Ascending aorta (tissue), 2 donors: ENCODE measurements around the gene API5. TPM values are rescaled to one million over a fixed set of nuclear protein-coding genes. Genes with fewer than 3 reads are reported as not detected.

Source experiments
- DNase-seq, 2 donors: peaks; one replicate each; pipeline ENCODE4 v3.0.0-alpha.2; 2019; ENCODE audit warnings: low spot score in 2 of 2
- H3K27ac ChIP-seq, 2 donors: fragments of 200-600 bp; sonication (generic); one replicate each; pipeline ENCODE4 v1.5.1; 2016 to 2017; ENCODE audit warnings: mild to moderate bottlenecking in 1 of 2
- H3K27me3 ChIP-seq: fragments of 200-600 bp; sonication (generic); one replicate; pipeline ENCODE4 v1.5.1; 2017
- H3K36me3 ChIP-seq, 2 donors: fragments of 200-600 bp; sonication (generic); one replicate each; pipeline ENCODE4 v1.5.1; 2016
- H3K4me1 ChIP-seq, 2 donors: fragments of 200-600 bp; sonication (generic); one replicate each; pipeline ENCODE4 v1.5.1; 2016 to 2017; ENCODE audit warnings: mild to moderate bottlenecking in 1 of 2
- H3K4me3 ChIP-seq, 2 donors: fragments of 200-600 bp; sonication (generic); one replicate each; pipeline ENCODE4 v1.5.1; 2016 to 2017; ENCODE audit warnings: mild to moderate bottlenecking in 1 of 2
- H3K9me3 ChIP-seq, 2 donors: fragments of 200-600 bp; sonication (generic); one replicate each; pipeline ENCODE4 v1.5.1; 2016
- intact Hi-C: fragments of 100-400 bp; cut with DNase I; formaldehyde crosslinking; loops from one replicate; pipeline ENCODE4 v1.15.1; 2023
- total RNA-seq: library from RNA; depleted of rRNA; stranded (reverse); fragments of >200 nt; gene quantifications from one replicate; pipeline ENCODE4 v1.1.0, GENCODE V29; 2016
- TF ChIP-seq, protein P1 (sequence below), 3 experiments: fragments of 200-600 bp in 2 of 3; fragments of 450-650 bp in 1 of 3; sonication (generic) in 2 of 3; IDR thresholded peaks; one replicate each; pipeline ENCODE4 v1.5.1; 2016 to 2019; ENCODE audit warnings: antibody characterized with exemption in 3 of 3, mild to moderate bottlenecking in 1 of 3, moderate library complexity in 1 of 3

API5 gene
- total RNA-seq, 1 donor from 2014 or later: 21.0 TPM

DNA sequence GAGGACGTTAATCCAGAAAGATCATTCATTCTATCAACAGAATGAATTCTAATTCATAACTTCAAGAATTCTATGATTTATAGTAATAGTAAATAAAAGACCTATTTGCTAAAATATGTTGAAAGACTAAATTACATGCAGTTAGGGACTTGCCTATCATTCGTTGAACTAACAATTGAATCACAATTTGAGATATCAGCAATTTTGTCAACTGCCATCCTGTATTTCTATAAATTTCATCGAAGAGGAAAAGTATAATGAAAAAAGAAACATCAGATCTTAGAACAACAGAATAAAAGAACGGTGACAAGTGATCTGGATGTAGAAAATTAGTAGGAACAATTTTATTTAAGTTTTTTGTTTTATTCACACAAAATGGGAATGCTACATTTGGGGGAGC lies 42.5 kb downstream of the API5 start:
- no peaks in the 10 kb centered on the region for H3K36me3 ChIP-seq
- H3K4me3 ChIP-seq: no peak overlapping the region
- H3K4me1 ChIP-seq: peaks cover 0 to under 1% of the 10 kb centered on the region in 2 donors
- no peak for DNase-seq
- no peak overlapping the region for H3K27ac ChIP-seq
- TF ChIP-seq, protein P1, sequence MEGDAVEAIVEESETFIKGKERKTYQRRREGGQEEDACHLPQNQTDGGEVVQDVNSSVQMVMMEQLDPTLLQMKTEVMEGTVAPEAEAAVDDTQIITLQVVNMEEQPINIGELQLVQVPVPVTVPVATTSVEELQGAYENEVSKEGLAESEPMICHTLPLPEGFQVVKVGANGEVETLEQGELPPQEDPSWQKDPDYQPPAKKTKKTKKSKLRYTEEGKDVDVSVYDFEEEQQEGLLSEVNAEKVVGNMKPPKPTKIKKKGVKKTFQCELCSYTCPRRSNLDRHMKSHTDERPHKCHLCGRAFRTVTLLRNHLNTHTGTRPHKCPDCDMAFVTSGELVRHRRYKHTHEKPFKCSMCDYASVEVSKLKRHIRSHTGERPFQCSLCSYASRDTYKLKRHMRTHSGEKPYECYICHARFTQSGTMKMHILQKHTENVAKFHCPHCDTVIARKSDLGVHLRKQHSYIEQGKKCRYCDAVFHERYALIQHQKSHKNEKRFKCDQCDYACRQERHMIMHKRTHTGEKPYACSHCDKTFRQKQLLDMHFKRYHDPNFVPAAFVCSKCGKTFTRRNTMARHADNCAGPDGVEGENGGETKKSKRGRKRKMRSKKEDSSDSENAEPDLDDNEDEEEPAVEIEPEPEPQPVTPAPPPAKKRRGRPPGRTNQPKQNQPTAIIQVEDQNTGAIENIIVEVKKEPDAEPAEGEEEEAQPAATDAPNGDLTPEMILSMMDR (IDR thresholded peaks at IDR 0.05): no peak
- intact Hi-C loops: no loop called here
- no peaks in the 10 kb centered on the region for H3K27me3 ChIP-seq
- H3K9me3 ChIP-seq: no peaks in the 10 kb centered on the region

DNA sequence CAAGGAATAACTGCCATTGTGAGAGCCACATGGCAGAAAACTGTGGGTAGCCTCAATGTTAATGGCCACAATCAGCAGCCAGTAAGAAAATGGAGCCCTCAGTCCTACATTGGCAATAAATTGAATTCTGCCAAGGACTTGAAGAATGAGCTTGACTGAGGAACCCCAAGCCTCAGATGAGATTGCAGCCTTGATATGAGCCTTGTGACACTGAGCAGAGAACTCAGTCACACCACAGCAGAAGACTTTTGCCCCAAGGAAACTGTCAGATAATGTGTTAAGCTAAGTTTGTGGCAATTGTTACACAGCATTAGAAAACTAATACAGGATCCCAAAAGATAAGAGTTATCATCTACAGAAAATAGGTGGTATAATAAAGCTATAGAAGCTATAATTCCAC lies 44.5 kb downstream of the API5 start:
- DNase-seq: no peak
- H3K4me3 ChIP-seq: no peak overlapping the region
- no peaks in the 10 kb centered on the region for H3K27me3 ChIP-seq
- no peaks in the 10 kb centered on the region for H3K9me3 ChIP-seq
- H3K36me3 ChIP-seq: no peaks in the 10 kb centered on the region
- peaks cover 6 to 13% of the 10 kb centered on the region in 2 donors for H3K4me1 ChIP-seq
- intact Hi-C loops: no loop called here
- TF ChIP-seq, protein P1 (IDR thresholded peaks at IDR 0.05): no peak
- H3K27ac ChIP-seq: no peak overlapping the region

DNA sequence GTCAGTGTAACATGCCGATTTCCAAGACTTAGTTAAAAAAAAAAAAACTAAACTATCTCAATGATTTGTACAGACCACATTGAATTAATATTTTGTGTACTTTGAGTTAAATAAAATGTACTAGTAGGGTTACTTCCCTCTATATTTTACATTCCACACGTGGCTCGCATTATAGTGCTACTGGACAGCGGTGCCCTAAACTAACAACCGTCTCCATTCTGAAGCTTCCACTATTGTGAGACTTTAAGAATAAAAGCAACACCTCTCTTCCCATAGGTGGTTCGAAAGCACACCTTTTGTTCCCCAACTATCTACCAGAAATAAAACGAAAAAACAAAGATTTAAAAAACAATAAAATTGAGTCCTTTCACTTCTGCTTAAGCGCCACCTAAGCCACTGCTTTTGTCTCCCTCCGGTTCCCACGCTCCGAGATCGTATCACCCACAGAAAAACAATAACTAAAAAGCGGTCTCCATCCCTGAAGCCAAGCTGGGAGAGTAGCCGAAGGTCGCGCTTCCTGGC lies 46.5 kb downstream of the API5 start:
- peaks cover 0 to 6% of the 10 kb centered on the region in 2 donors for H3K36me3 ChIP-seq
- peak overlapping the region; percentile 92 to 94 for H3K27ac ChIP-seq
- no peaks in the 10 kb centered on the region for H3K9me3 ChIP-seq
- H3K4me1 ChIP-seq: peaks cover 6 to 13% of the 10 kb centered on the region in 2 donors
- H3K4me3 ChIP-seq: peak overlapping the region; percentile 92 to 100
- TF ChIP-seq, protein P1 (IDR thresholded peaks at IDR 0.05): no peak
- intact Hi-C loops: loop anchor here (2.0 kb wide), 1 partner anchor 46 kb away; no protein-coding TSS in a partner anchor
- no peak for DNase-seq
- H3K27me3 ChIP-seq: no peaks in the 10 kb centered on the region

DNA sequence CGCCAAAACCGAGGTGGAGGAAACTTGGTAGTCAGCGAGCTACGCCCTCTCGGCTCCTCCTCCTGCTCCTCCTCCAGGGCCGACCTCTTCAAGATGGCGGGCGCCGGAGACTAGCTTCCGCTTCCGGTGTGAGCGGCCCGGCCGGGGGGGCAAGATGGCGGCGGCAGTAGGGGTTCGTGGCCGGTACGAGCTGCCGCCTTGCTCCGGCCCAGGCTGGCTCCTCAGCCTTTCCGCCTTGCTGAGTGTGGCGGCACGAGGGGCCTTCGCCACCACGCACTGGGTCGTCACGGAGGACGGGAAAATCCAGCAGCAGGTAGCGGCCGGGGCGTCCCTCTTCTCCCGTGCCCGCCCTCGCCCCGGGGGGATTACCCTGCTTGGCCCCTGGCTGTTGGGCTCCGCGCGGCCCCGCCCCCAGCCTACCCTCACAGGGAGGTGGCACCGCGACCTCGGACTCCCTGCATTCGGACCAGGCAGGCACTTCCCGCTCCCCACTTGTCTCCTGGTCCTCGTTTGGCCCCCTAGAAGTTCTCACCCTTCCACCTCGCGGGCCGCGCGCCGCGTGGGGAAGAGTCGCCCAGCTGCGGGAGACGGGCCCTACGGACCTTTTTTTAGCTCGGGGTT lies 47.1 kb downstream of the API5 start, which contains the start of gene TTC17:
Gene TTC17, plus strand, starts transcription at position 120 of the 621 bp plus-strand sequence. Its CDS starts 35 bp downstream, at position 155.
- TF ChIP-seq, protein P1 (IDR thresholded peaks at IDR 0.05): no peak
- no peaks in the 10 kb centered on the region for H3K27me3 ChIP-seq
- H3K36me3 ChIP-seq: peaks cover 0 to 6% of the 10 kb centered on the region in 2 donors
- no peaks in the 10 kb centered on the region for H3K9me3 ChIP-seq
- intact Hi-C loops: loop anchor here (2.0 kb wide), 1 partner anchor 46 kb away; no protein-coding TSS in a partner anchor
- H3K4me3 ChIP-seq: peak within 1 kb of the TSS; percentile 92 to 100
- peaks cover 6 to 13% of the 10 kb centered on the region in 2 donors for H3K4me1 ChIP-seq
- peak; percentile 72 to 97 for DNase-seq
- peak within 1 kb of the TSS; percentile 92 to 94 for H3K27ac ChIP-seq

DNA sequence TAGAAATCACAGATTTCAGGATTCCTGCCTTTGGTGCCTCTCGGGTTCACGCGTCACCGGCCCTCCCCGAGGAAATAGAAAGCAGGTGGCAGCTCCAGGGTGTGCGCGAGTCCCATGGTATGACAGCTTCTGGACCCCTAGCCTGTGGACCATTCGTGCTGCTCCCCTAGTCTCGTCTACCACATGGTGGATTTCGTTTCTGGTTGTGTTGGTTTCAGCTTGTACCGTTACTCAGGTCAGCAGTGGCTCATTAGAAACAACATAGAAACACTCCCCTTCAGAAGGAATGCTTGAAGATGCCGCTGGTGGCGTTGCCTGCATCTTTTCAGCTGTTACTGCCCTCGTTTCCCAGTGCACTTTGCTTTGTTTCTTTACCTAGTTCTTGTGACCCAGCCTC lies 47.6 kb downstream of the API5 start:
- no peak for DNase-seq
- TF ChIP-seq, protein P1 (IDR thresholded peaks at IDR 0.05): no peak
- H3K27ac ChIP-seq: peak overlapping the region; percentile 92 to 94
- H3K4me3 ChIP-seq: peak overlapping the region; percentile 92 to 100
- H3K36me3 ChIP-seq: peaks cover 0 to 6% of the 10 kb centered on the region in 2 donors
- H3K27me3 ChIP-seq: no peaks in the 10 kb centered on the region
- intact Hi-C loops: loop anchor here (2.0 kb wide), 1 partner anchor 47 kb away; no protein-coding TSS in a partner anchor
- H3K9me3 ChIP-seq: no peaks in the 10 kb centered on the region
- H3K4me1 ChIP-seq: peaks cover 6 to 13% of the 10 kb centered on the region in 2 donors
